ENCODE measurements around the gene INTS2.

The INTS2 gene

DNA sequence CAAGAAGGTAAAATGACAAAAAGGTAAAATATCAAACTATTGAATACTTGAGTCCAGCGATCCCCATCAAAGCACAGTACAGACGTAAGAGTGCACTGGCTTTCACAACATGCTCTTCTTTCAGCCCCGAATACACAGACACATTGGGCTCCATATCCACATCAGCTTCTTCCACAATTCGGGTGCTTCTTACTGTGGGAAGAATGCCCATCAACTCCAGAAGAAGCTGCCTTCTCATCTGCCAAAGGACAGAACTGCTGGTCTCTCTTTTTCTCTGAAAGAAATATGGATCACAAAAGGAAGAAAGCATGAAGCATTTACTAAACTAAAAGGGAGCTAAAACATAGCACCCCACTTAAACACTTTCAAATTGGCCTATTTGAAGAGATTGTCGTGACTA lies 20.4 kb downstream of the INTS2 start:
- H3K9ac ChIP-seq (ENCODE audit: low read length): no peak overlapping the region
- no peaks in the 10 kb centered on the region for H3K9me3 ChIP-seq (ENCODE audit: insufficient read depth, low read length)
- no peaks in the 10 kb centered on the region for H3K79me2 ChIP-seq (ENCODE audit: insufficient read depth, low read length)
- no peaks in the 10 kb centered on the region for H4K20me1 ChIP-seq (ENCODE audit: low read depth, low read length)
- no peak overlapping the region for H3K4me2 ChIP-seq (ENCODE audit: low read depth, low read length, poor library complexity, severe bottlenecking)
- H3F3A ChIP-seq (ENCODE audit: insufficient read depth): no peaks in the 10 kb centered on the region
- no peaks in the 10 kb centered on the region for H3K9me2 ChIP-seq (replicated peaks; ENCODE audit: insufficient read depth, low read length)
- H3K27ac ChIP-seq (ENCODE audit: low read depth, low read length): no peak overlapping the region
- TF ChIP-seq, protein P1, sequence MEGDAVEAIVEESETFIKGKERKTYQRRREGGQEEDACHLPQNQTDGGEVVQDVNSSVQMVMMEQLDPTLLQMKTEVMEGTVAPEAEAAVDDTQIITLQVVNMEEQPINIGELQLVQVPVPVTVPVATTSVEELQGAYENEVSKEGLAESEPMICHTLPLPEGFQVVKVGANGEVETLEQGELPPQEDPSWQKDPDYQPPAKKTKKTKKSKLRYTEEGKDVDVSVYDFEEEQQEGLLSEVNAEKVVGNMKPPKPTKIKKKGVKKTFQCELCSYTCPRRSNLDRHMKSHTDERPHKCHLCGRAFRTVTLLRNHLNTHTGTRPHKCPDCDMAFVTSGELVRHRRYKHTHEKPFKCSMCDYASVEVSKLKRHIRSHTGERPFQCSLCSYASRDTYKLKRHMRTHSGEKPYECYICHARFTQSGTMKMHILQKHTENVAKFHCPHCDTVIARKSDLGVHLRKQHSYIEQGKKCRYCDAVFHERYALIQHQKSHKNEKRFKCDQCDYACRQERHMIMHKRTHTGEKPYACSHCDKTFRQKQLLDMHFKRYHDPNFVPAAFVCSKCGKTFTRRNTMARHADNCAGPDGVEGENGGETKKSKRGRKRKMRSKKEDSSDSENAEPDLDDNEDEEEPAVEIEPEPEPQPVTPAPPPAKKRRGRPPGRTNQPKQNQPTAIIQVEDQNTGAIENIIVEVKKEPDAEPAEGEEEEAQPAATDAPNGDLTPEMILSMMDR (IDR thresholded peaks at IDR 0.05; ENCODE audit: insufficient read depth, low read length, poor library complexity, severe bottlenecking): no peak
- no peak for TF ChIP-seq EZH2phosphoT487 (conservative IDR thresholded peaks at IDR 0.05; ENCODE audit: low read length)
- H3K27me3 ChIP-seq (ENCODE audit: low read length): no peaks in the 10 kb centered on the region
- H3K4me3 ChIP-seq (ENCODE audit: insufficient read depth, low read length, poor library complexity, severe bottlenecking): no peak overlapping the region
- H2AFZ ChIP-seq (ENCODE audit: low read depth, low read length, severe bottlenecking): no peak overlapping the region
- H3K36me3 ChIP-seq (ENCODE audit: low read length): peaks cover 31% of the 10 kb centered on the region

DNA sequence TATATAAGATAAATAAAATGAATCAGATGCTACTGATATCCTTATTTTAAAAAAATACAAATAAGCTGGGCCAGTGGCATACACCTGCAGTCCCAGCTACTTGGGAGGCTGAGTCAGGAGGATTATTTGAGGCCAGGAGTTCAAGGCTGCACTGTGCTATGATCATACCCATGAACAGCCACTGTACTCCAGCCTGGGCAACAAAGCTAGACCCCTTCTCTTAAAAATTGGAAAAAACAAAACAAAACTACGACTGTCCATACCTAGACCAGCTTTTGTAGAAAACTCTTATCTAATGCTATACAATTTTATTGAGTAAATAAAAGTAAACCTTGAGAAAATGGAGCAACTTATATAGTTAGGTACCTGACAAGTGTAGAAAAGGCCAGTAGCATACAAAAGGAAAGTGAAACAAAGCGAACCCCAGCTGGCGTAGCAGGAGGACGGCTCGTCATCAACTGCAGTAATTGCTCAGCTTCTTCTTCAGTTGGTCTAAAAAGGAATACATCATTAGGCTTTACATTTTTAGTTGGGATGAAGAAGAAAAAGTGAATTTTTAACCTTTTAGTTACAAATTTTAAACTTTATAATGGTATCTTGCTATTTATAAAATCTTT lies 23.6 kb downstream of the INTS2 start:
- no peaks in the 10 kb centered on the region for H3K27me3 ChIP-seq (ENCODE audit: low read length)
- H3K4me3 ChIP-seq (ENCODE audit: insufficient read depth, low read length, poor library complexity, severe bottlenecking): no peak overlapping the region
- no peak overlapping the region for H3K9ac ChIP-seq (ENCODE audit: low read length)
- H3K79me2 ChIP-seq (ENCODE audit: insufficient read depth, low read length): no peaks in the 10 kb centered on the region
- TF ChIP-seq, protein P1 (IDR thresholded peaks at IDR 0.05; ENCODE audit: insufficient read depth, low read length, poor library complexity, severe bottlenecking): no peak
- no peak for TF ChIP-seq EZH2phosphoT487 (conservative IDR thresholded peaks at IDR 0.05; ENCODE audit: low read length)
- no peak overlapping the region for H2AFZ ChIP-seq (ENCODE audit: low read depth, low read length, severe bottlenecking)
- no peaks in the 10 kb centered on the region for H3F3A ChIP-seq (ENCODE audit: insufficient read depth)
- no peaks in the 10 kb centered on the region for H3K9me3 ChIP-seq (ENCODE audit: insufficient read depth, low read length)
- H3K4me2 ChIP-seq (ENCODE audit: low read depth, low read length, poor library complexity, severe bottlenecking): no peak overlapping the region
- H3K36me3 ChIP-seq (ENCODE audit: low read length): peaks cover 18% of the 10 kb centered on the region
- H3K9me2 ChIP-seq (replicated peaks; ENCODE audit: insufficient read depth, low read length): no peaks in the 10 kb centered on the region
- H4K20me1 ChIP-seq (ENCODE audit: low read depth, low read length): no peaks in the 10 kb centered on the region
- H3K27ac ChIP-seq (ENCODE audit: low read depth, low read length): no peak overlapping the region

DNA sequence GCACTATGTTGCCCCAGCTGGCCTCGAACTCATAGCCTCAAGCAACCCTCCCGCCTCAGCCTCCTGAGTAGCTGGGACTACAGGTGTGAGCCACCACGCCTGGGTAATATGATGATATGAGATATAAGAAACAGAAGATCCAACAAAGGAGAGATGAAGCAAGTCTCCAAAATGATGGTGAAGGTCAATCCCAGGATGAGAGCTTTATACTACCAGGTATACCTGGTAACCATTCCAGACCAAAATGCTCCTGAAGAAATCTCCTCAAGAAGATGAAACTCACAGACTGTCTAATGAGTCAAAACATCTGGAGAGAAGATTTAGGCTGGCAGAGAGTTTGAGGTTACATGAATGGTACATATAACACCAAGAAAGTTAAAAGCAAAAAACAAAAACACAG lies 24.5 kb downstream of the INTS2 start:
- Histone ChIP-seq H3K4me2 (ENCODE audit: low read depth, low read length, poor library complexity, severe bottlenecking) (no peak overlapping the region), H4K20me1 (ENCODE audit: low read depth, low read length) (no peaks in the 10 kb centered on the region), H3K27me3 (ENCODE audit: low read length) (no peaks in the 10 kb centered on the region), H3K9me3 (ENCODE audit: insufficient read depth, low read length) (no peaks in the 10 kb centered on the region), H2AFZ (ENCODE audit: low read depth, low read length, severe bottlenecking) (no peak overlapping the region), H3K9ac (ENCODE audit: low read length) (no peak overlapping the region), H3K27ac (ENCODE audit: low read depth, low read length) (no peak overlapping the region), H3K4me3 (ENCODE audit: insufficient read depth, low read length, poor library complexity, severe bottlenecking) (no peak overlapping the region), H3K79me2 (ENCODE audit: insufficient read depth, low read length) (no peaks in the 10 kb centered on the region), H3K9me2 (replicated peaks; ENCODE audit: insufficient read depth, low read length) (no peaks in the 10 kb centered on the region), H3F3A (ENCODE audit: insufficient read depth) (no peaks in the 10 kb centered on the region), H3K36me3 (ENCODE audit: low read length) (peaks cover 18% of the 10 kb centered on the region)
- TF ChIP-seq, protein P1 (IDR thresholded peaks at IDR 0.05; ENCODE audit: insufficient read depth, low read length, poor library complexity, severe bottlenecking): no peak
- no peak for TF ChIP-seq EZH2phosphoT487 (conservative IDR thresholded peaks at IDR 0.05; ENCODE audit: low read length)
